HepG2 (cell line): ENCODE measurements around the gene YIF1A. TPM values are rescaled to one million over a fixed set of nuclear protein-coding genes. Genes with fewer than 3 reads are reported as not detected.

Source experiments
- CAMTA2 ChIP-seq: sonication (generic); formaldehyde crosslinking; IDR thresholded peaks from 2 replicates; pipeline ENCODE4 v1.4.0; 2020; ENCODE audit warnings: mild to moderate bottlenecking, missing genetic modification reagents, borderline replicate concordance
- DMAP1 ChIP-seq: IDR thresholded peaks from 2 replicates; pipeline ENCODE4 v1.6.1; 2016
- HOXA9 ChIP-seq: sonication (generic); formaldehyde crosslinking; IDR thresholded peaks from 2 replicates; pipeline ENCODE4 v1.8.1; 2022; ENCODE audit warnings: missing genetic modification reagents, mild to moderate bottlenecking, moderate library complexity, borderline replicate concordance
- IRF2 ChIP-seq: IDR thresholded peaks from 2 replicates; pipeline ENCODE4 v1.6.1; 2018; ENCODE audit warnings: missing genetic modification reagents, missing compliant biosample characterization
- JUND ChIP-seq: sonication (generic); formaldehyde crosslinking; IDR thresholded peaks from 2 replicates; pipeline ENCODE4 v1.8.0; 2022; ENCODE audit warnings: mild to moderate bottlenecking, missing genetic modification reagents
- KAT7 ChIP-seq: IDR thresholded peaks from 2 replicates; pipeline ENCODE4 v1.6.1; 2018; ENCODE audit warnings: borderline replicate concordance, missing compliant biosample characterization
- NFE2L2 ChIP-seq: fragments of 150-350 bp; IDR thresholded peaks from 2 replicates; pipeline ENCODE4 v1.6.1; 2014; ENCODE audit warnings: low read length
- ONECUT2 ChIP-seq: sonication (generic); formaldehyde crosslinking; IDR thresholded peaks from 2 replicates; pipeline ENCODE4 v1.4.0; 2020; ENCODE audit warnings: missing genetic modification reagents
- POLR2AphosphoS2 ChIP-seq: IDR thresholded peaks from 2 replicates; pipeline ENCODE4 v1.6.1; 2011; ENCODE audit warnings: low read depth, low read length, improper control_type of control experiment
- PTBP1 ChIP-seq: fragments of 200-400 bp; formaldehyde crosslinking; IDR thresholded peaks from 2 replicates; pipeline ENCODE4 v1.6.1; 2018; ENCODE audit warnings: low read length, low read depth; ENCODE audit not compliant: poor library complexity, severe bottlenecking
- RFXANK ChIP-seq: IDR thresholded peaks from 2 replicates; pipeline ENCODE4 v1.6.1; 2016
- TAF15 ChIP-seq: fragments of 200-400 bp; formaldehyde crosslinking; IDR thresholded peaks from one replicate; pipeline ENCODE4 v1.6.1; 2018; ENCODE audit warnings: mild to moderate bottlenecking, low read depth, low read length; ENCODE audit not compliant: poor library complexity, severe bottlenecking
- ZNF33A ChIP-seq: sonication (generic); formaldehyde crosslinking; IDR thresholded peaks from 2 replicates; pipeline ENCODE4 v1.5.1; 2020; ENCODE audit warnings: missing genetic modification reagents, mild to moderate bottlenecking, moderate library complexity, borderline replicate concordance
- ZNF33B ChIP-seq: sonication (generic); formaldehyde crosslinking; IDR thresholded peaks from 2 replicates; pipeline ENCODE4 v1.5.1; 2020; ENCODE audit warnings: mild to moderate bottlenecking, missing genetic modification reagents
- ZNF430 ChIP-seq: sonication (generic); formaldehyde crosslinking; IDR thresholded peaks from 2 replicates; pipeline ENCODE4 v1.9.0; 2021; ENCODE audit warnings: mild to moderate bottlenecking, missing genetic modification reagents
- ZNF44 ChIP-seq: sonication (generic); formaldehyde crosslinking; IDR thresholded peaks from 2 replicates; pipeline ENCODE4 v1.5.1; 2020; ENCODE audit warnings: mild to moderate bottlenecking, missing genetic modification reagents
- ZNF616 ChIP-seq: sonication (generic); formaldehyde crosslinking; IDR thresholded peaks from 2 replicates; pipeline ENCODE4 v1.5.0; 2020; ENCODE audit warnings: low read depth, mild to moderate bottlenecking, missing genetic modification reagents
- ZNF766 ChIP-seq: sonication (generic); formaldehyde crosslinking; IDR thresholded peaks from 2 replicates; pipeline ENCODE4 v1.5.0; 2020; ENCODE audit warnings: missing genetic modification reagents, borderline replicate concordance
- ZSCAN20 ChIP-seq: sonication (generic); formaldehyde crosslinking; IDR thresholded peaks from 2 replicates; pipeline ENCODE4 v1.4.0; 2020; ENCODE audit warnings: missing genetic modification reagents, mild to moderate bottlenecking, borderline replicate concordance
- polyA plus RNA-seq, 8 experiments: library from polyadenylated mRNA; depleted of rRNA in 3 of 8; stranded (reverse) in 7 of 8; unstranded in 1 of 8; fragments of >200 nt; fragmentation: Illumina TruSeq in 4 of 8; extraction: Trizol in 4 of 8; gene quantifications; 2 replicates each; pipeline versions ENCODE4 v1.2.1 to v1.2.3, GENCODE V29; 2011 to 2016; ENCODE audit warnings: low read depth in 4 of 8, missing spikeins in 1 of 8, mixed read lengths in 1 of 8; ENCODE audit not compliant: insufficient read depth in 1 of 8
- total RNA-seq, 5 experiments: library from RNA; depleted of rRNA; stranded (reverse); fragments of >200 nt; fragmentation: Illumina TruSeq; extraction: Trizol; gene quantifications; 2 replicates each; pipeline ENCODE4 v1.2.3, GENCODE V29; 2016; ENCODE audit warnings: low read depth in 1 of 5
- TF ChIP-seq, protein P1 (sequence below): sonication (generic); formaldehyde crosslinking; conservative IDR thresholded peaks from 2 replicates; pipeline ENCODE4 v1.4.0; 2020; ENCODE audit warnings: mild to moderate bottlenecking, missing genetic modification reagents, moderate library complexity
- TF ChIP-seq, protein P2 (sequence below): sonication (generic); formaldehyde crosslinking; IDR thresholded peaks from 2 replicates; pipeline ENCODE4 v1.4.0; 2020; ENCODE audit warnings: missing genetic modification reagents
- TF ChIP-seq, protein P3 (sequence below): IDR thresholded peaks from 2 replicates; pipeline ENCODE4 v1.6.1; 2012; ENCODE audit warnings: low read depth, low read length, improper control_type of control experiment
- TF ChIP-seq, protein P4 (sequence below): sonication (generic); formaldehyde crosslinking; IDR thresholded peaks from 2 replicates; pipeline ENCODE4 v1.4.0; 2020; ENCODE audit warnings: mild to moderate bottlenecking, low read depth, missing genetic modification reagents

The YIF1A gene
- total and polyA plus RNA-seq, 2 of the 13 experiments (the other 11 are each of a cell fraction or from before 2014, with no cell fraction given) = 133 to 145 TPM

DNA sequence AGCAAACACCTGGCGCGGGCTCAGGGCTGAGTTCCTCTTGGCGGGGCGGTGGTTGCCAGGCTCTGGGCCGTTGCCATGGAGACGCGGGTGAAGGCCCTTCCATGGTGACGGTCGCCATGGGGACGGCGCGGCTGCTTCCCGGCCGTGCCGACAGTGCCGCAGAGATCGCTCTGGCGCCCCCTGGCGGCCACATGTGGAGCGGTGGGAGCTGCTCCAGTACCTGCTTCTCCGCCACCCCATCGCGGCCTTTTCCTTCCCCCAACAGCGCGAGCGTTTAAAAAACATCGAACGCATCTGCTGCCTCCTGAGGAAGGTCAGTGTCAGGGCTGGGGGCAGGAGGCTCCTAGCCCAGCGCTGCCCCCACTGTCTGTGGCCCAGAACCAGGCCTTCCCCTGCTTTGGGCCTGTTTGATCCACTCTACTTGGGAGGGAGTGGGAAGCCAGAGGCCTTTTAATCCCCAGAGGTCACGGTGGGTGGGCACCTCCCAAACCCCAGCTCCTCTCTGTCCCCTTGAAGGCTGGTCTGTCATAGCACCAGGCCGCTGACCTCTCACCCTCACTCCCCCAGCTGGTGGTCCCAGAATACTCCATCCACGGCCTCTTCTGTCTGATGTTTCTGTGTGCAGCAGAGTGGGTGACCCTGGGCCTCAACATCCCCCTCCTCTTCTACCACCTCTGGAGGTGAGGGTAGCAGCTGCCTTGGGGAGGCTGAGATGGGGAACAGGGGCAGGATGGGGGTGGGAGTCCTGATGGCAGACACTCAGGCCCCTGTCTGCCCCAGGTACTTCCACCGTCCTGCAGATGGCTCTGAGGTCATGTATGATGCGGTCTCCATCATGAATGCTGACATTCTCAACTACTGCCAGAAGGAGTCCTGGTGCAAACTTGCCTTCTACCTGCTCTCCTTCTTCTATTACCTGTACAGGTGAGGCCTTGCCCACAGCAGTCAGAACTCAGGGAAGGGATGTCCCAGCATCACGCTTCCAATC lies 6.2 kb downstream of the YIF1A start (continued):
- TF ChIP-seq, protein P1, sequence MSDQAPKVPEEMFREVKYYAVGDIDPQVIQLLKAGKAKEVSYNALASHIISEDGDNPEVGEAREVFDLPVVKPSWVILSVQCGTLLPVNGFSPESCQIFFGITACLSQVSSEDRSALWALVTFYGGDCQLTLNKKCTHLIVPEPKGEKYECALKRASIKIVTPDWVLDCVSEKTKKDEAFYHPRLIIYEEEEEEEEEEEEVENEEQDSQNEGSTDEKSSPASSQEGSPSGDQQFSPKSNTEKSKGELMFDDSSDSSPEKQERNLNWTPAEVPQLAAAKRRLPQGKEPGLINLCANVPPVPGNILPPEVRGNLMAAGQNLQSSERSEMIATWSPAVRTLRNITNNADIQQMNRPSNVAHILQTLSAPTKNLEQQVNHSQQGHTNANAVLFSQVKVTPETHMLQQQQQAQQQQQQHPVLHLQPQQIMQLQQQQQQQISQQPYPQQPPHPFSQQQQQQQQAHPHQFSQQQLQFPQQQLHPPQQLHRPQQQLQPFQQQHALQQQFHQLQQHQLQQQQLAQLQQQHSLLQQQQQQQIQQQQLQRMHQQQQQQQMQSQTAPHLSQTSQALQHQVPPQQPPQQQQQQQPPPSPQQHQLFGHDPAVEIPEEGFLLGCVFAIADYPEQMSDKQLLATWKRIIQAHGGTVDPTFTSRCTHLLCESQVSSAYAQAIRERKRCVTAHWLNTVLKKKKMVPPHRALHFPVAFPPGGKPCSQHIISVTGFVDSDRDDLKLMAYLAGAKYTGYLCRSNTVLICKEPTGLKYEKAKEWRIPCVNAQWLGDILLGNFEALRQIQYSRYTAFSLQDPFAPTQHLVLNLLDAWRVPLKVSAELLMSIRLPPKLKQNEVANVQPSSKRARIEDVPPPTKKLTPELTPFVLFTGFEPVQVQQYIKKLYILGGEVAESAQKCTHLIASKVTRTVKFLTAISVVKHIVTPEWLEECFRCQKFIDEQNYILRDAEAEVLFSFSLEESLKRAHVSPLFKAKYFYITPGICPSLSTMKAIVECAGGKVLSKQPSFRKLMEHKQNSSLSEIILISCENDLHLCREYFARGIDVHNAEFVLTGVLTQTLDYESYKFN = peak; percentile 37; the same call in 1 of the 2 replicates
- TF ChIP-seq POLR2AphosphoS2 (no peak), ZNF430 (CRISPR knock-in tag) (peak; percentile 46; the same call in 1 of the 2 replicates), JUND (no peak), PTBP1 (no peak), ZSCAN20 (CRISPR knock-in tag) (no peak), ZNF33B (no peak), ZNF616 (CRISPR knock-in tag) (no peak), IRF2 (peak; percentile 48; the same call in 1 of the 2 replicates), KAT7 (0 out of 2 replicates have a peak, but pooled peaks have one; percentile 36), NFE2L2 (no peak), CAMTA2 (no peak), RFXANK (CRISPR knock-in tag) (no peak), ZNF766 (no peak), ONECUT2 (CRISPR knock-in tag) (no peak), TAF15 (no peak), DMAP1 (CRISPR knock-in tag) (no peak), ZNF44 (CRISPR knock-in tag) (no peak), ZNF33A (CRISPR knock-in tag) (no peak), HOXA9 (no peak)
- TF ChIP-seq, protein P2, sequence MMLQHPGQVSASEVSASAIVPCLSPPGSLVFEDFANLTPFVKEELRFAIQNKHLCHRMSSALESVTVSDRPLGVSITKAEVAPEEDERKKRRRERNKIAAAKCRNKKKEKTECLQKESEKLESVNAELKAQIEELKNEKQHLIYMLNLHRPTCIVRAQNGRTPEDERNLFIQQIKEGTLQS (CRISPR knock-in tag) = no peak
- TF ChIP-seq, protein P3, sequence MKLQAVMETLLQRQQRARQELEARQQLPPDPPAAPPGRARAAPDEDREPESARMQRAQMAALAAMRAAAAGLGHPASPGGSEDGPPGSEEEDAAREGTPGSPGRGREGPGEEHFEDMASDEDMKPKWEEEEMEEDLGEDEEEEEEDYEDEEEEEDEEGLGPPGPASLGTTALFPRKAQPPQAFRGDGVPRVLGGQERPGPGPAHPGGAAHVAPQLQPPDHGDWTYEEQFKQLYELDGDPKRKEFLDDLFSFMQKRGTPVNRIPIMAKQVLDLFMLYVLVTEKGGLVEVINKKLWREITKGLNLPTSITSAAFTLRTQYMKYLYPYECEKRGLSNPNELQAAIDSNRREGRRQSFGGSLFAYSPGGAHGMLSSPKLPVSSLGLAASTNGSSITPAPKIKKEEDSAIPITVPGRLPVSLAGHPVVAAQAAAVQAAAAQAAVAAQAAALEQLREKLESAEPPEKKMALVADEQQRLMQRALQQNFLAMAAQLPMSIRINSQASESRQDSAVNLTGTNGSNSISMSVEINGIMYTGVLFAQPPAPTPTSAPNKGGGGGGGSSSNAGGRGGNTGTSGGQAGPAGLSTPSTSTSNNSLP = no peak
- TF ChIP-seq, protein P4, sequence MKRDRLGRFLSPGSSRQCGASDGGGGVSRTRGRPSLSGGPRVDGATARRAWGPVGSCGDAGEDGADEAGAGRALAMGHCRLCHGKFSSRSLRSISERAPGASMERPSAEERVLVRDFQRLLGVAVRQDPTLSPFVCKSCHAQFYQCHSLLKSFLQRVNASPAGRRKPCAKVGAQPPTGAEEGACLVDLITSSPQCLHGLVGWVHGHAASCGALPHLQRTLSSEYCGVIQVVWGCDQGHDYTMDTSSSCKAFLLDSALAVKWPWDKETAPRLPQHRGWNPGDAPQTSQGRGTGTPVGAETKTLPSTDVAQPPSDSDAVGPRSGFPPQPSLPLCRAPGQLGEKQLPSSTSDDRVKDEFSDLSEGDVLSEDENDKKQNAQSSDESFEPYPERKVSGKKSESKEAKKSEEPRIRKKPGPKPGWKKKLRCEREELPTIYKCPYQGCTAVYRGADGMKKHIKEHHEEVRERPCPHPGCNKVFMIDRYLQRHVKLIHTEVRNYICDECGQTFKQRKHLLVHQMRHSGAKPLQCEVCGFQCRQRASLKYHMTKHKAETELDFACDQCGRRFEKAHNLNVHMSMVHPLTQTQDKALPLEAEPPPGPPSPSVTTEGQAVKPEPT (CRISPR knock-in tag) = no peak
